HG03196 (cell line): ENCODE results near the gene ITPK1.
A peak's percentile ranks its signal among the peaks of the same experiment; 100 is the strongest.

Experiments
- ATAC-seq: cut with Tn5 transposase; IDR thresholded peaks from one replicate; pipeline ENCODE4 v1.9.1; 2021; ENCODE audit not compliant: unreplicated experiment

Gene ITPK1

DNA sequence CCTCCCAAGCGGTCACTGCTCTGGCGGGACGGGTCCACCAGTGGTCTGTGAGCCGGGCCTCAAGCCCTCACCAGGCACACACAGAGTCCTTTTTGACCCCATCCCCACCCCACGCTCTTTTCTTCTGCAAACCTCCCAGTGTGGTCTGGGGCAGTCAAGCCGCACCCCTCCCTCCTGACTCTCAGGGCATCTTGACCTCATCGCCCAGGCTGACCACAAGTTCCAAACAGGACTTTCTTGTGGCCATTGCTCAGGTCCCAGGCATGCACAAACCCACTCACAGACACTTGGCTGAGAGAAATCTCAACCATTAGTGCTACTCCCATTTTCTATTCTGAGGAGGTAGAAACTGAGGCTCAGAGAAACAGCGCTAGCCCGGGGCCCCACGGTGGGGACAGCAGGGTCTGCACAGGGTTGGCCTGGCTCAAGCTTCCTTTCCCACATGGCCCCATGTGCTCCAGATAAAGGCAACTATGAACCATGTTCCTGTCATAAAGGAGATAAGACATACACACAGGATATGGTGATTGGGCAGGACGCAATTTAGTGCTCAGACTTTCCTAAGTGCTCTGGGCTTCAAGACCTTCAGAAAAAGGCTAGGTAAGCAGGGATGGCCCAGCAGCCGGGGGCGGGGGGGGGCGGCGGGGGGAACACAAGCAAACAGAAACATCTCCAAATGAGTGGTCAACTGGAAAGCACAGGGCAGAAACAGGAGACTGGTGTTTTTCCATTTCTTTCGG lies 69.6 kb downstream of the ITPK1 start:
- ATAC-seq = no peak

DNA sequence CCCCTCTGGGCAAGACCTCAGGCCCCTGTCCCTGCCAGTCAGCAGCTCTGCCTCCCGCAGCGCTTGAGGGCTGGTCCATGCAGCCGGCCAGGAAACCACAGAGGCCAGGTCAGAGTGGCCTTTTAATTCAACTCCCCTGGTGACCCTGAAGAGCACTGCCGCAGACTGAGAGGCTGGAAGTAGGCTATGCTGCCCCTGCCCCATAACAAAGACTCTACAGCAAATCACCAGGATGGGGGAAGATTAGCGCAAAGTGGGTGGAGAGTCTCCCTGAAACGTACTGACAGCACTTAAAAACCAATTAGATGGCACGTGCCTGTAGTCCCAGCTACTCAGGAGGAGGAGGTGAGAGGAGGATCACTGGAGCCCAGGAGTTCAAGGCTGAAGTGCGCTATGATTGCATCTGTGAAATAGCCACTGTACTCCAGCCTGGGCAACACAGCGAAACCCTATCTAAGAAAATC lies 70.5 kb downstream of the ITPK1 start:
- no peak for ATAC-seq

DNA sequence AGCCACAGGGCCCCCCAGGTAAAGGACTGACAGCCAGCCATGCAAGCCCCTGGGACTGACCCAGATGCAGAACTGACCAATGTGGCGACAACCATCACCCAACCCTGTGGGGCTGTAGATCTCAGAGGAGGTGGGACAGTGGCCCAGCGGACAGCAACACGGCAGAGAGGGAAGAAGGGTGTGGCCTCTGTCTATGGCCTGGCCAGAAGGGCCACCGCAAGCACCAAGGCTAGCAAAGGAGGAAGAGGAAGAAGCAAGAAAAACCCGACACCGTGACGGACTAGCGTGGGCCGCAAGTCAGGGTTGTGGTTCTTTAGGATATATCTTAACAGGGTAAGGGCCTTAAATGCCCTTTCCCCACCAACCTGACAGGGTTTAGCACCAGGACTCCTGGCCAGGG lies 71.2 kb downstream of the ITPK1 start:
- no peak for ATAC-seq

DNA sequence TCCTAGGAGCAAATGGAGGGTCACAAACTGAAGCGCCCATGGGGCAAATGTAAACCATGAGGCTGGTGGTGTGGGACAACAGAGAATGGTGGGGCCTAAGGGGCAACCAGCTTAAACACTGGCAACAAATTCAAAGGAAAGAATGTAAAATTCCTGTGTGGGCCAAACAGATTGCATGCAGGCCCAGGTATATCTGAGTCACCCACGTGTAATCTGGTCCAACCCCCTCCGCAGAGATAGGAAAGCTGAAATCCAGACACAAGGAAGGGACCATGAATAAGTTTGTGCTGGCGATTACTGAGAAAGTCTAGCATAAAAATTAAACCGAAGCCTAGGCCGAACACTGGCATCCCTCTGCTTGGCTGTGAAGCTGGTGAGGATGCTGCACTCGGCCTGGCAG lies 71.6 kb downstream of the ITPK1 start:
- no peak for ATAC-seq

DNA sequence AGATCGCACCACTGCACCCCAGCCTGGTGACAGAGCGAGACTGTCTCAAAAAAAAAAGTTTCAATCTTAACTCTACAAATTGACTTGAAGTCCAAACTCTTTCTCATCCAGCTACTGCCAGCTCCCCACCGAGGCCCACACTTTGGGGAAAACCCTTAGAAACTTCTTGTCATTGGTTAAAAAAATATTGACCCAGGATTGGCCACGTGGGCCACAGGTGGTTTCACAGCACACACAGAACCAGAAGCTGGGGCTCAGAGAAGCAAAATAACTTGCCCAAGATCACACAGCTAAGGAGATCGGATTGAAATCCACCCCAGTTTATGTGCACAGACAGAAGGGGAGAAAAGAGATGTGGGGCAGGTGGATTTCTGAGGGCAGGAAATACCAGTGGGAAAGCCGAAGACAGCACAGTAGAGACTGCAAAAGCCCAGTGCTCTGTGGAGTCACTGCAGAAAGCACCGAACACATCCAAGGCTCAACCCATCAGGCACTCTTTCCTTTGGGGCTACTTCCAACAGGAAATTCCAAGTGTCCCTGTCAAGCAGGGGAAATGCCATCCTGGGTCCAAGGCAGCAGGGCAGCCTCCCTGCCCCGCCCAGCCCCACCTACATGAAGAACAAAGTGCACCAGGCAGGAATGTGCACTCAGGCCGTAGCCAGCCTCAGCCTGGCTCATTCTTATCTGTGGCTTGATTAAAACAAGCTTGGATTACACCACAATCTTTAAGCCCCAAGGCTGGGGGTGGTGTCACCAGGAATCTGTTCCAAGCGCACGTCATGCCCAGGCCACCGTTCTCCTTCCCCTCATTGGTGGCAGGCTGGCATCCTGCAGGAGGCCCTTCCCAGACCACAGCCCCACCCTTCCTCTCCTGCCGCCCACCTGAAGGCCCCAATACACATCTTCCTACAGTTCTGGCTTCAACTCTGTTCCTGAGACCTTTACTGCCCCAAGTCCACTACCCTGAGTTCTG lies 72.5 kb downstream of the ITPK1 start:
- no peak for ATAC-seq

DNA sequence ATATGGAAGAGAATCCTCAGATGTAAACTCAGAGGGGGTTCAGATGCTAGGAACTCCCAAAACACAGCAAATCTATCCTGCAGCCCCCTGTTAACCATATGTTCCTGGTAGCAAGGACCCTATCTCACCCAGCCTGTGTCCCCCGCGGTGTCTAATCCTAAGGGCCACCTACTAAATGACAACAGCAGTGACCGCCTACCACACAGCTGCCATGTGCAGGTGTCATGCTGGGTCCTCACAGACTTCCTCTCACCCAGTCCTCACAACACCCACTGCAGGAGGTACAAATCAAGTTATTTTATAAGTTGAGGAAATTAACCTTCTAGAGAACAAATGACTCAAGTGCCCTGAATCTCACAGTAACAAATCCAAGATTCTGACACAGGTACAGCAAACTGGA lies 73.9 kb downstream of the ITPK1 start:
- ATAC-seq = no peak

DNA sequence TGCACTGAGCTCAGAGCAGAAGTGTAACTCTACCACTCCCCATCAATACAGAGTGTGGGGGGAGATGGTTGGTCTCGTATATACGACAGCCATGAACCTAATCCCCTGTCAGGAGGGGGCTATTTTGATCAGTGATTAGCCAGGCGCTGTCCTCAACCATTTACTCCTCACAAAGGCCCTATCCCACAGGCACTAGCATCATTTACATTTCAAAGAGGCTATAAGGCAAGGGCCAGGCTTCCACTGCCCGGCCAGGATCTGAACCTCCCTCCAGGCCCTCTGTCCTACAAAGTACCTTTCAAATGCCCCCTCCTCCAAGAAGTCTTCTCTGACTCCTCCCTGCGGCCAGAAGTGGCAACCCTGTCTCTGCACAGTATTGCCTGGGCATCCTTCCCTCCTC lies 74.7 kb downstream of the ITPK1 start:
- ATAC-seq = no peak

DNA sequence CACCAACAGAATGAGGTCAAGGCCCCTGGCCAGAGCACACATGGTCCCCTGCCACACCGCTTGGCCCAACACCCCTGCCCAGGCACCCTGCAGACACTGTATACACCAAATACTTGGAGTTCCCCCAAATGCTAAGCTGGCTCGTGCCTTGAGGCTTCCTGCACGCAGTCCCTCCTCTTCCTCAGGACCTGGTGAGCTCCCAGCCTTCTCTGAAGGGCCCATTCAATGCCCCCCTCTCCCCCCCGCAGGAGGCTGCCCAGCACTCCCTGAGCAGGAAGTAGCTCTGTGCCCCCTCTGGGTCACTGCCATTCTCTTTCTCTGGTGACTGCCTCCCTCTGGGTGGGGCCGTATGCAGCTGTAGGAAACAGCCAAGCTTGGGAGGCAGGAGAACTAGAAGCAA lies 75.3 kb downstream of the ITPK1 start:
- no peak for ATAC-seq

DNA sequence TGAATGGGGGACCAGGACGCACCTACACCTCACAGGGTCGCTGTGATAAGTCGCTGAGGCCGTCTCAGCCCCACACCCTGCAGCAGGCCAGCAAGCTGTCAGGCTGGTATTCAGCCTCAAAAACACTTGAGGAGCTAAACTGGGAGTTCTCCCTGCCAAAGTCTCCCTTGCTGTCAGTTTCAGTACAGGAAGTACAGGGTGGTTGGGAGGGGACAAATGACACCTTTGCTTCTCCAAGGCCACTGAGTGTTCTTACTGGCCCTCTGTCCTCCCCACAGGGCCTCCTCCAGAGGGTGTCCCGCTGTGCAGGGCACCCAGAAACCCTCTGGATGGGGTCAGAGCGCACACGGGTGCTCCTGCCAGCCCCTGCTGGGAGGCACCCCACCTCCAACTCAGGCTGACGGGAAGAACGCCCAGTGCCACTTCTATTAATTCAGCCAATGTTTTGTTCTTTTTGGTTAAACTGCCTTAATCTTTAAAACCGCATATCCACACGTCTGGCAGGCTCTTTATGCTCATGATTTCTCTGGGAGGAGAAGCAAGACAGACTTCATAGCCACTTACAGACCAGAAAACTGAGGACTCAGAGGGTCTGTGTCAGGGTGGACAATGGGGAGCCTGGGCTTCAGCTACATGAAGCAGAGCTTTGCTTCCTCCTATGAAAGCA lies 75.9 kb downstream of the ITPK1 start:
- no peak for ATAC-seq

DNA sequence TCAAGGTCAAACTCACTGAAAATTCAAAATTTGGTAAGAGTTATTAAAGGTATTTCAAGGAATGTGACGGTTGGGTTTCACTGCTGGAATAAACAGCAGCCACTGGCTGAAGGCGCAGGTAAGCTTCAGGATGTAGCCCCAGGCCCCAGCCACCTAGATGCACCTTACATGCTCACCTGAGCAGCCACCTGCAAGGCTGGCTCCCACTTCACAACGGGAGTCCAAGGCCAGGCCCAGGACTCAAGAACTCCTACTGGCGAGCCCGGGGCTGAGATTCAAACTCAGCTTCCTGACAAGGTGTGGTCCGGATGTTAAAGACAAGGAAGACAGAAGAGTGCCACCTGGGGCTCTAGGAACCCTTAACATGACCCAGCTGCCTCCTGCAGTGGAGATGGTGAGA lies 78.4 kb downstream of the ITPK1 start:
- no peak for ATAC-seq

DNA sequence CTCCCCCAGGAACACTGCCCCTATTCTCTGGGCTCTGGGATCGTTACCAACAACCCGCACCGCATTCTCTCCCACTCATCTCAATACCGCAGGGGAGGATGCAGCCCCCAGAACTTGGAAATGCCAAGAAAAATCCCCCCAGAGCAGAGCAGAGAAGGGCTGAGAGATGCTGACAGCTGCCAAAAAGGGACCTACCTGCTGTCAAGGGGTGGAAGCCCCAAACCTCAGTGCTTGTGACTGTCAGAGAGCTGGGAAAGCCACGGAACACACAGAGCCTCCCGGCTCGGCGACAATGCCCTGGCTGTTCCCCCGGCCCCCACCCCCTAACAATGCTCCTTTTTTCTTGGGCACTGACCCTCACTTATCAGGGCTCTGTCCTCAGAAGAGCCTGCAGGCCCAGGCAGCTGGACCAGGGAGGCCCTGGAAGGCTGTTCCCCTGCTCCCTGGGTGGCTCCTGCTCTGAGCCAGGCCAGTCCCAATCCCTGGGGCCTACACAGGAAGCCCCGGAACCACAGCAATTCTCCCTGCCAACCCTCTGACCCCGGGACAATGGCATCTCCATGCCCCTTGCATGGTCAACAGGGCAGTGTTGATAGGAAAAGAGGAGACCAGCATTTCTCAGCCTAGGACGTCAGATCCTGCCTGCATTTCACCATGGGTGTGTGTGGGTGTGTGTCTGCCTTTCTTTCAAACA lies 78.9 kb downstream of the ITPK1 start:
- ATAC-seq = no peak

DNA sequence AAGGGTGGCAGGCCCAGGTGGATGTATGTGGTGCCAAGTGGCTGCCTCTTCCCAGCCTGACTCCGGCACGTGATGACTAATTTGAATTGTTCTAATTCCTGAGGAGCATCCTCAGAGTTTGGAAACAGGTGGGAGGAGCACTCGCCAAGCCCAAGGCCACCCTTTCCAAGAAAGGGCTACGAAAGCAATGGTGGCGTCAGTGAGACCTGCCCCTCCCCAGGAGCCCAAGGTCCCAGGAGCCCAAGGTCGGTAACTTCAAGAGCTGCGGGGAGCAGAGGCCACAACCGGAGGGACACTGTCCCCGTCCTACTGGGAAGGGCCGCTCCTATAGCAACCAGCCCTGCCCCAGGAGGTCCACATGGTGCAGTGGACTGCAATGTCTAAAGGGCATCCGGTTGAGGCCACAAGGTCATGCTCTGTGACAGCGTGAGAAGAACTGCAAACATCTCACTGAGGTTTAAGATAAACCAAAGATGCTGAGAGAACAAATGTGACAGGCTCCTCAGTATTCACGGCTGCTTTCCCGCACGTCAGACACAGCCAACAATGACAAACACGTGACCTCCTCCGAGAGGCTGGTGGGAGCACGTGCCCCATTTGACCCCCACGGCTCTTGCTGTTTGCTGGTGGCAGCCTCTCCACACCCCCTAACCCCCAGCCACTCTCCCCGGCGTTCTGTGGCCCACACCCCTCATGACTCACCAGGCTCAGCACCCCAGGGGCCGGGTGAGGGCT lies 79.6 kb downstream of the ITPK1 start:
- ATAC-seq = no peak

DNA sequence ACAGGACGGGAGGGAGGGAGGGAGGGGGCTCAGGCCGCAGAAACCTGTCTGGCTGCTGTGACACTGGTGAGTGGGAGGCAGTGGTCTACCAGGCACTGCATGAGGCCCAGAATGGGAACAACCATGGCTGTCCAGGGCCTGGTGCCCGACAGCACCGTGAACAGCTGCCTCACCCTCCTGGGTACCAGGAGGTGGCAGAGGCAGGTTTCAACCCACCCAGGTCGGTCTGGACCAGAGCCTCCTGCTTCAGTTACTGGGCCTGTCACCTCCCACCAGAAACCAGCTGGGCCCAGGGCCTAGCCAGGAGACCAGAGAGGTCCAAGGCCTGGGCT lies 80.2 kb downstream of the ITPK1 start:
- no peak for ATAC-seq

DNA sequence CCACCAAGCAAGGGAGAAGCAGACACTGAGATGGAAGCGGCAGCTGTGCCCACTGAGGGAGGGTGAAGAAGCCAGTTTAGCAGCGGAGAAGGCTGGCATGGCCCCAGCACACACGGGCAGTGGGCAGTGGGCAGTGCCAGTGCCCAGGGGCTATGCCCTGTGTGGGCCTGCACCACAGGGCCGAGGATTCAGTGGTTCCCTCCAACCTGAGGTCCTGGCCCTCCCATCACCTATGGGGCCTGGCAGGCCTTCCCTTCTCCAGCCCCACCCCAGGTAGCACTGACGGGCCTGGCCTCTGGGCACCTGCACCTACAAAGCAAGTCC lies 81.1 kb downstream of the ITPK1 start:
- peak; percentile 5 for ATAC-seq

DNA sequence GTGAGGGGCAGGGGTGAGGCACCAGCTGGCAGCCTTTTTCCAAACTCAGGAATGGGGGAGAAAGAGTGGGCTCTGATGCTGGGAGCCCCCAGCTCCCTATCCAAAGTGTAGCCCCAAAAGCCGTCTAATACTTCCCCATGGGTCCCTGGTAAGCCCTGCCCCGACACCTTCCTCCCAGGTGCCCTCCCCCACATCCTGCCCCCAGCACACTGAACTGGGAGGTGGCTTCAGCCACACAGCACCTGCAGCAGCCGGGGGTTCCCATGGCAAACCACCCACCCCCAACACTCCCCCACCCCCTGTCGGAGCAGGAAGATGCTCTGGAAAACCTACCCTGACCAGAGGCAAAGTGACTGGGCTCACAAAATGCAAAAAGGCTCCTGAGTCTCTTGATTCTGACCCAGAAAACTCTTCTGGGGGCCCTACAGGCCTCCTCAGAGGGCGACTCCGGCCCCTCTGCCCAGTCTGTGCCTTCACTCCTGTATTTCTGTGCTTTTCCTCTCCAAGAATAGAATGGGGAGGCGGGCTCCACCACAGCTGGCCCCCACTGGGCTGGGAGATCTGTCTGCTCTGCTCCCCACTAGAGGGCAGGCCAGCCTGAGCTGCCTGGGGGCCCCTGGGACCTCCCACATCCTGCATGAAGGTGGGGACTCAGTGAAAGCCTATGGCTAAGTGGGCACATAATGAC lies 81.6 kb downstream of the ITPK1 start:
- ATAC-seq = peak; percentile 58

DNA sequence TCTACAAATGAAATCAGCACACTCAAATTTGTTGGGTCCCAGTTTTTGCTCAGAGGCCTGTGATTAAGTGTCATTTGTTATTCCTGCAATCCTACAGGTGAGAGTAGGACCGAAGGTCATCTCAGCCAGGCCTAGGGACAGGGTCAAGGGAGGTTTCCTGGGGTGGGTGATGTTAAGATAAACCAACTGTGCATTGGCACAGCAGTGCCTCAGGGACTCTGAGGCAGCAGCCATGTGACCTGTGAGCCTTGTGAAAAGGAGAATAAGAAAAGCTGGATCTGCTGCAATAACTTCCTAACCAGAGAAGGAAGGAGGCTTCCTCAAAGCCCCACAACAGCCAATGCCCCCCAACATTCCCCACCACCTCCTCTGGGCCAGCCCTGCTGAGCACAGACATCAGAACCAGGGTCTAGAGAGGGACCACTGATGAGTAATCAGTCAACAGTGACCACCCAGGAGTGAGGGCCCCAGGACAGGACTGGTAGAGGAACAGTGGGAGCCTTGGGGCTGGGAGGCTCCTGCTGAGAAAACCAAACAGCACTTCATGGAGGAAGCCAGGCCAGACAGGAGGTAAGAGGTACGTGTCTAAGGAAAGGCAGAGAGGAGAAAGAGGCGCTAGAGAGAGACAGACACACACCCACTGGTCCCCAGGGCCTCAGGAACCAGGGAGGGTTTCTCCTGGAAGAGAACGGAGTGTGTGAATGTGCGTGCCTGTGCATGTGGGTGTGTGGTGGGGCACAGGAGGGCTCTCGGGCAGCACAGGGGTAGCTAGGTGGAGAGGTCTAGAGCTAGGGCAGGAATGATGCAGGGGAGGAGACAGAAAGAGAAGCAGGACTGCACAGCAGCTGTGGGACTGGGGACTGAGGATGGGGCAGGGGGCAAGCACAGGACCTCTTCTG lies 82.4 kb downstream of the ITPK1 start:
- ATAC-seq = no peak

DNA sequence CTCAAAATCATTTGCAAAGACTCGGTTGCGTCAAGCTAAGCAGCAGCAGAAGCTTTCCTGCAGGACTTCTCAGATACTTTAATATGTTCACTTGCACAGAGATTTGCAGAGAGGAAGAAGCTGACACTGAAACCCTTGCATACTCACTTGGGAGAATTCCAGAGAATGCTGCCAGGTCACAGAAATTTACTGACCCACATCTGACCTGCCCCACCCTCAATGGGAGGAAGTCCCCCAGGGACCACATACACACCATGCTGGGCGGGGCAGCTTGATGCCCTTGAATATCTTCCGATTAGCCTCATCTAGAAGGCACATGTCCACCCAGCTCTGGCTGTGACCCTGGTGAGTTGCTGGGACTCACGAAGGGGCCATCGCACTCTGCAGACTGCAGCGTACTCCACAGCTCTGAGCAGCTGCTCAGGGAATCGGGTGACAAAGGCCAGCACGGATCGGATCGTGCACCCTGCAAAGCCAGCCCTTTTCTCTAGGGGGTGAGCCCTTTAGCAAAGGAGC lies 83.2 kb downstream of the ITPK1 start:
- no peak for ATAC-seq

DNA sequence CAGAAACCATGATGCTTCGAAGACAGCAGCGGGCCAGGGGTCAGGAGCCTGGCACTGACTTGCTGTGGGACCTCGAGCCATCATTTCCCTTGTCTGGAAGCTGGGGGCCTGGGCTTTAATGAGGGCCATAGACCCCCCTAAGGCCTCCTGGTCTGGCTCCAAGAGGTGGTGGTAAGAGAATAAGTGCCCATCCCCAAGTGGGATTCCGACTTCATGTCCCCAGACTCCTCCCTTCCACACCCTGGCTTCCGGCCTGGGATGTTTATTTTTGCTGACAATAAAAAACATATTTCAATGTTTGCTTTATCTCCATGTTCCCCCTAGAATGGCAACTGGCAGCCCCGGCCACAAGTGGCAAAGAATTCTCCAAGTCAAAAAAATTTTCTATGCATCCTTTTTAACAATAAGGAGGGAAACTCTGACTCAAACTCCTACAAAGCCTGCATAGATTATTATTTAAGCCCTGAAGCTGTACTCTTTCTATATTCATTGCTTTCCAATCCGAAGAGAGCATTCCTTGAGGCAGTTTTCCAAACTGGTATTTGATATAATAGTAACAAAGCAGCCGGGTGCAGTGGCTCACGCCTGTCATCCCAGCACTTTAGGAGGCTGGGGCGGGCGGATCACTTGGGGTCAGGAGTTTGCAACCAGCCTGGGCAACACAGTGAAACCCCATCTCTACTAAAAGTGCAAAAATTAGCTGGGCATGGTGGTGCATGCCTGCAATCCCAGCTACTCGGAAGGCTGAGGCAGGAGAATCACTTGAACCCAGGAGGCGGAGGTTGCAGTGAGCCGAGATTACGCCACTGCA lies 84.0 kb downstream of the ITPK1 start:
- no peak for ATAC-seq
